ENCODE results near the gene SRRM3.

DNA sequence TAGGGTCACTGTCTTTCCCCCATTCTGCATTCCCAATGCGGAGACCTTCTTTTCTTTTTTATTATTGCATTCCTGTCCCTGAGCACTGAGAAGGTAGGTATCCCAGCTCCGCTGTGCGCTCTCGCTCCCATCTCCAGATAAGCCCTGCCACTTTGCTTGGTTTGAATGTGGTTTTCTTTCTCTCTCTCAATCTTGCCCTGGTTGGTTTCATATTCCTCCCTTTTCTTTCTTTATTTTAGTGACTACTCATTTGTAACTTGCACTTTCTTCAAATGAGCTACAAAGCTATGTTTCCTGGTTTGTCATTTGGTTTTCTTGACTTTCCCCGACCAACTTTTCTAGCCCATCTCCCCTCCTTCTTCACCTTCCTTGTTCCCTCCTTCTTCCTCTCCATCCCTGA lies 71.8 kb downstream of the SRRM3 start:
- no peak for TF ChIP-seq JUNB (CRISPR knock-in tag; conservative IDR thresholded peaks at IDR 0.05)
- TF ChIP-seq ZNF324 (CRISPR knock-in tag; IDR thresholded peaks at IDR 0.05) = no peak
- no peak for TF ChIP-seq ERF (CRISPR knock-in tag; IDR thresholded peaks at IDR 0.05)
- no peak for TF ChIP-seq CHD2 (IDR thresholded peaks at IDR 0.05; ENCODE audit: low read depth, low read length)
- no peak for TF ChIP-seq FOXK2 (conservative IDR thresholded peaks at IDR 0.05 in 1 of 2, IDR thresholded peaks at IDR 0.05 in 1 of 2; ENCODE audit: low read depth in 2 of 2)
- TF ChIP-seq RAD21 (CRISPR knock-in tag; conservative IDR thresholded peaks at IDR 0.05 in 1 of 2, IDR thresholded peaks at IDR 0.05 in 1 of 2) = no peak
- no peak for TF ChIP-seq FOXP4 (CRISPR knock-in tag; IDR thresholded peaks at IDR 0.05; ENCODE audit: borderline replicate concordance)
- TF ChIP-seq USF2 (CRISPR knock-in tag; IDR thresholded peaks at IDR 0.05) = no peak
- no peak for TF ChIP-seq KDM1A (IDR thresholded peaks at IDR 0.05)
- no peak for TF ChIP-seq NR1H2 (CRISPR knock-in tag; IDR thresholded peaks at IDR 0.05)
- TF ChIP-seq RAD51 (IDR thresholded peaks at IDR 0.05; ENCODE audit: borderline replicate concordance, low read depth) = no peak

Measured in K562 (cell line).